ENCODE measurements around the gene HMGCL.
"Not testable (repeated sequence)": the region's sequence is repeated elsewhere in the genome, so short reads cannot be mapped to it uniquely, and the experiment has no call there.

DNA sequence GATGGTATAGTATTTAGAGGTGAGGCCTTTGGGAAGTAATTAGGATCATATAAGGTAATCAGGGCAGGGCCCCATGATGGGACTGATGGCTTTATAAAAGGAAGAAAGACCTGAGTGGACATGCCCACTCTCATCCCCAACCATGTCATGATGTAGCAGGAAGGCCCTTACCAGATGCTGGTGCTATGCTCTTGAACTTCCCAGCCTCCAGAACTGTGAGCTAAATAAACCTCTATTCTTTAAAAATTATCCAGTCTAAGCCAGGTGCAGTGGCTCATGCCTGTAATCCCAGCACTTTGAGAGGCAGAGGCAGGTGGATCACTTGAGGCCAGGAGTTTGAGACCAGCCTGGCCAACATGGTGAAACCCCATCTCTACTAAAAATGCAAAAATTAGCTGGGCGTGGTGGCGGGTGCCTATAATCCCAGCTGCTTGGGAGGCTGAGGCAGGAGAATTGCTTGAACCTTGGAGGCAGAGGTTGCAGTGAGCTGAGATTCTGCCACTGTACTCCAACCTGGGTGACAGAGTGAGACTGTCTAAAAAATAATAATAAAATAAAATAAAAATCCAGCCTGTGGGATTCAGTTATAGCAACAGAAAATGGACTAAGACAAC is 22.4 kb upstream of the HMGCL start:
- TF ChIP-seq CTCF, POLR2A (IDR thresholded peaks at IDR 0.05): not testable (repeated sequence)
